IPS DF 4.7 (cell line): ENCODE data around the gene PCNX3.
"Not testable (repeated sequence)": the region's sequence is repeated elsewhere in the genome, so short reads cannot be mapped to it uniquely, and the experiment has no call there.

ENCODE experiments used
- DNase-seq: peaks from one replicate; pipeline ENCODE4 v3.0.0-alpha.2; 2013; ENCODE audit warnings: low spot score; ENCODE audit errors: extremely low read depth

The PCNX3 gene

DNA sequence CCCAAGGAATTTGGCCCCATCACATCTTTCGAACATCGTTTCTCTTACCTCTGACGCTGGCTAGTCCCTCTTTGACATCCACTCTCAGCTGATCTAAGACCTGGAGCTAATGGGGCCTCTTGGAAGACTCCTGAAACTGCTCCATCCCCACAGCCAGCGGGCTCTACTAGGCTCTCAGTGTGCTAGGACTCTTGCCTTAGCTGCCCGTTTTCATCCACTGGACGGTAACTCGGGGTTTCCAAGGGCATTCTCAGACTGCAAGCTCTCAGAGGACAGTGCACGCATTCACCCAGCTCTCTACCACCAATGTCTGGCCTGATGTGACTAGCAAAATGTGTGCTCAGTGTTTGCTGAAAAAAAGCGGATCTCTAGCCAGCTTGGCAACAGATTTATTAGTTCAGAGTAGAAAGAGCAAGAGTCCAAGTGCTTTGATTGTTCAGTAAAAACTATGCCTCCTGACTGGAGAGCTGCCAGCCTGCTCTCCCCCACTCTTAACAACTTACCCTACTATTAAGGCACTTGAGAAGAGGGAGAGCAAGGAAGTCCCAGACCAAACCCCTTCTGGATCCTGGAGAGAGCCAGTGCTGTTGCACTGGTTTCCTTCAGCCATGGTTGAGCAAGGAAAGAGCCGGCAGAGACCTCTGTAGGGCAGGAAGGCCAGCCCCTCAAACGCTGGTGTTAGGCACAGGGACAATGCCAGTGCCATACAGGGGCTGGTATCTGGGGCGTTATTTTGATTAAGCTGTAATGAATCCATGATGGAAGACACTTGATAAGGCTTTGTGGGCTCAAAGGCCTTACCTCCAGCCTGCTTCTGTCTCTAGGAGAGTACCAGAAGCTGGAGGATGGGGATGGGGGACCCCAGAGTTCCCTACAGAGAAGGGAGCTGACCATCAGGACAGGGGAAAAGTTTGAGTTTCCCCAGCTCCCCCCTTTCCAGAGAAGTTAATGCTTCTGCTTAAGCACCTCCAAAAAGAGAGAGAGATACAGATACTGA, 38.0 kb downstream of the PCNX3 start:
- no peak for DNase-seq

- no peak for DNase-seq
Measured at GRCh38 chr11:65654375-65655349, 39.1 kb downstream of the PCNX3 start.

DNA sequence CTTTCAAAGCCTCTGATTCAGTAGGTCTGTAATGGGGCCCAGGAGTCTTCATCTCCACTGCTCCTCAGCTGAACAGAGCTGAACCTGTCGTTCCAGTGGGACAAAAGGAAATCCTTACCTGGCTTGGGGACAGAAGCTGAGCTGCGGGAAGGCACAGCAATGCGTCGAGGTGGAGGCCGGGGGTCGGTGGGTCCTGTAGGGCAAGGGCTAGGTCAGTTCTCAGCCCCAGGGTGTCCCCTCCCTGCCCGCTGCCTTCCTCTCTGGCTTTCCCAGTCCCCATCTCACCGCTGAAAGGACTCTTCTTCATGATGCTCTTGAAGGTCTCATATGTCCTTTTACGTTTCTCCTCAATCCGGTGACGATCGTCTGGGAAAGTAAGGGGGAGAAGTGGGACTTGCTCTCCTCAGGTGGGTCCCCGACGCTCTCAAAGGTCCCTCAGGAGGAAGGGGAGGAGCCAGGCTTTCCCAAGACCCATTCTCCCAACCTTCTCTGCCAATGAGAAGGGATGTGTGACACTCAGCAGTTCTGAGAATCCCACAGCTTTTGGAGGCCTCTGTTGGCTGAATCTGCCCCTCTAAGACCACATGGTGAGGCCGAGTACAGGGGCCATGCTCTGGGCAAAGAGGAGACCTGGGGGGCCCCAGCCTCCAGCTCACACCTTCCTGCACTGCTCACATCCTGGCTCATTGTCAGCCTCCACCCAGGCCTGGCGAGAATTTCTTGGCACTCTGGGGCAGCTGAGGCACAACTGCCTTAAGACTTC, 40.2 kb downstream of the PCNX3 start:
- DNase-seq: no peak

DNA sequence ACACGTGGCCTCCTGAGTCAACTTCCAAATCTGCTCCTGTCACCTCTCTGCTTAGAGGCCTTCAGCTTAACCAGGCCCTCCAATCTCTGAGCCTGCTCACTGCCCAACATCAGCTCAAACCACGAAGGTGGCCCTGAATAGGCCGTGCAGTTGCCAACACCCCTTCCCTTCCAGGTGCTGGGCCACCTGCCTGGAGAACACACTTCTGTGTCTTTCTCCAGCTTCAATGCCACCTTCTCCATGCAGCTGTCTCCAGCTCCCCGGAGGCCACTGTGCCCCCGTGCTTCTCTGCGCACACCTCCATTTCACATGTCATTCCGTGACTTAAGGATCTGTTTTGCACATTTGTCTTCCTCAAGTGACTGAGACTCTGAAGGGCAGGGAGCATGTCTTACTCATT, 41.9 kb downstream of the PCNX3 start:
- DNase-seq: no peak

GRCh38 chr11:65658174-65659021, 42.8 kb downstream of the PCNX3 start:
- no peak for DNase-seq

DNA sequence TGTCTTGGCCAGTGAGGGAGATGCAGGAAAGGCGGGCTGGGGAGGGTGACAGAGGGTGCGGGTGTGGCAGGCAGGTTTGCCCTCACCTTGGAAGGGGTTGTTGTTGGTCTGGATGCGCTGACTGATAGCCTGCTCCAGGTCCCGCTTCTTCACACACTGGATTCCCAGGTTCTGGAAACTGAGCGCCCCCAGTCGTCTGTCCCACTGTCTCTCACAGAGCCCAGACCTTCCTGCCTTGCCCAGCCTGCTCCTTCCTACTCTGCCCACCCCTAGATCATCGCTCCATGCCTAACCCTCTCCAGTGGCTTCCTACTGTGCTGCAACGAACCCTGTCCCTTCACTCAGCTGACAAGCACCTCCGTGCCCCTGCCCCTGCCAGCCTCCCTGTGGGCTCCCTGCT, 44.5 kb downstream of the PCNX3 start:
- no peak for DNase-seq

DNA sequence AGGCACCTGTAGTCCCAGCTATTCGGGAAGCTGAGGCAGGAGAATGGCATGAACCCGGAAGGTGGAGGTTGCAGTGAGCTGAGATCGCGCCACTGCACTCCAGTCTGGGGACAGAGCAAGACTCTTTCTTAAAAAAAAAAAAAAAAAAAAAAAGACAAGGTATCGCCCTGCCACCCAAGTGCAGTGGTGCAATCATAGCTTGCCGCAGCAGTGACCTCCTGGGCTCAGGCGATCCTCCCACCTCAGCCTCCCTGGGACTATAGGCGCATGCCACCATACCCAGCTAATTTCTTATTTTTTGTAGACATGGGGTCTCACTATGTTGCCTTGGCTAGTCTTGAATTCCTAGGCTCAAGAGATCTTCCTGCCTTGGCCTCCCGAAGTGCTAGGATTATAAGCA, 45.3 kb downstream of the PCNX3 start:
- not testable (repeated sequence) for DNase-seq

DNA sequence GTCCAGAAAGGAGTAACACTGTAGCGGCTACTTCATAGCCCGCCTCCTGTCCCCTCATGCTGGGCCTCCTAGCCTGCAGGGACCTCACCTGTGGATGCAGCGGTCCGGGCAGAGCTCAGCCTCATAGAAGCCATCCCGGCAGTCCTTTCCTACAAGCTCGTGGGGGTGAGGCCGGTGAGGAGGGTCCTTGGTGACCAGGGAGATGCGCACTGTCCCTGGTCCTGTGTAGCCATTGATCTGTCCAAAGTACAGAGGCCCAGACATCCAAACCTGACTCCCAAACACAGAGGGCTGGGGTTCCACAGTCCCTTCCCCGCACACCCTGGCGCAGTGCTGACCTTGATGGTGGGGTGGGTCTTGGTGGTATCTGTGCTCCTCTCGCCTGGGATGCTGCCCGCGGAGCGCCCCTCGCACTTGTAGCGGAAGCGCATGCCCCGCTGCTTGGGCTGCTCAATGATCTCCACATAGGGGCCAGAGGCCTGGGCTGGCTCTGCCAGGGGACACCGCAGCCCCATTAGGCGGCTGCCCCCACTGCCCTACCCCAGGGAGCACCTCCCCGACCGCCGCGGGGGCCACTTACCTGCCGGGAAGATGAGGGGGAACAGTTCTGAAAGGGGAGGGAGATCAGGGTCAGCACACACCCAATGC, 46.1 kb downstream of the PCNX3 start:
- no peak for DNase-seq

- DNase-seq: no peak
Measured at GRCh38 chr11:65662247-65662798, 46.7 kb downstream of the PCNX3 start.

DNA sequence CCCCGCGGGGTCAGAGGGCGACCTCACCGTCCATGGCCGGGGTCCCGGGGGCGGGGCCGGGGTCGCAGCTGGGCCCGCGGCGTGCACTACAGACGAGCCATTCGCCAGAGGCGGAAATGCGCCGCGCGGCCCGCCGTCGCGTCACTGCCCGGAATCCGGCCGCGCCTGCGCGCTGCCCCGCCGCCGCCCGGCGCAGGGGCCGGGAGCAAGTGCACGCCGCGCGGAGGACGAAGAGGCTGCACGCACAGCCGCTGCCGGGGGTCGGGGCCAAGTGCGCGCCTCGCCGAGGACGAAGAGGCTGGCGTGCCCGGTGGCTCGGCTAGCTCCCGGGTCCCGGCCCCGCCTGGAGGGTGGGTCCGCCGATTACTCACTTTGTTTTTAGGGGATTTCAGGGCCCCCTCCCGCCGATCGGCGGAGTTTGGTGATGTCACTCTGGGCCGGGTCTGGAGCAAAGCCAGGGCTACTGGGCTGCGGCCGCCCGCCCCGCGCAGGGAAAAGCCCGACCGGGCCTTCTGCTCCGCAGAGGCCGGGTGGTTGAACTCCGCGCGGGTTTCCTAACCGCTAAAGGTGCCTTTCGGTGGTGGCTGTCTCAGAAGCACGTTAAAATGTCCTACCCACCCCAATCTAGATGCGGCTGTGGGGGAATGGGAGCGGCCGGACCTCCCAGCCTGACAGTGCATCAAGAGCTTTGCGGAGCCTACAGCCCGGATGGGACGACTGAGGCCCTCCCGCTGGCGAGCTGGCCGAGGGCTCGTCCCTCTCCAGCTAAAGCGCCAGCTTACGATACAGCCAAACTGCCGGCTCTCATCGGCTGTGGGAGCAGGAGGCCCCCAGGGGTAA, 47.4 kb downstream of the PCNX3 start, which contains the start of gene RELA:
TSS of gene RELA (minus strand) at position 118 of the 840 bp plus-strand sequence. CDS start at position 34, 84 bp downstream.
- DNase-seq: no peak

GRCh38 chr11:65663639-65664200, 48.1 kb downstream of the PCNX3 start:
- no peak for DNase-seq

DNA sequence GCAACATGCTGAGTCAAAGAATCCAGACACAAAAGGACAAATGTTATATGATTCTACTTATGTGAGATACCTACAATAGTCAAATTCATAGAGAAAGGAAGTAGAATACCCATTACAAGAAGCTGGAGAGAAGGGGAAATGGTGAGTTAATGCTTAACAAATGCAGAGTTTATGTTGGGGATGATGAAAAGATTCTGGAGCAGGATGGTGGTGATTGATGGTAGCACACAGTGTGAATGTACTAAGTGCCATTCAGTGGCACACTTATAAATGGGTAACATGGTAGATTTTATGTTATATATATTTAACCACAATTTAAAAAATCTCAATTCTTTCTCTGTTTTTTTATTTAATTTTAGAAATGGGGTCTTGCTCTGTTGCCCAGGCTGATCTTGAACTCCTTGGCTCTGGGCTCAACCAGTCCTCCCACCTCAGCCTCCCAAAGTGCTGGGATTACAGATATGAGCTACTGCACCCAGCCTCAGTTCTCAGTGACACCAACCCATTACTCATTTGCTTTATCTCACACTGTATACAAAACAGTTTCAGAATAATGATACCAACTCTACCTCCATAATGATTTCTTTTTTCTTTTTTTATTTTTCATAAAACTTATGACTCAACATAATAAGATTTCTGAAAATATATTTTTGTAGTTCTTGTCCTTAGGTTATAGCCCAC, 56.7 kb downstream of the PCNX3 start:
- no peak for DNase-seq

- DNase-seq: no peak
Measured at GRCh38 chr11:65672982-65673381, 57.4 kb downstream of the PCNX3 start.

GRCh38 chr11:65680192-65680743, 64.7 kb downstream of the PCNX3 start:
- no peak for DNase-seq

DNA sequence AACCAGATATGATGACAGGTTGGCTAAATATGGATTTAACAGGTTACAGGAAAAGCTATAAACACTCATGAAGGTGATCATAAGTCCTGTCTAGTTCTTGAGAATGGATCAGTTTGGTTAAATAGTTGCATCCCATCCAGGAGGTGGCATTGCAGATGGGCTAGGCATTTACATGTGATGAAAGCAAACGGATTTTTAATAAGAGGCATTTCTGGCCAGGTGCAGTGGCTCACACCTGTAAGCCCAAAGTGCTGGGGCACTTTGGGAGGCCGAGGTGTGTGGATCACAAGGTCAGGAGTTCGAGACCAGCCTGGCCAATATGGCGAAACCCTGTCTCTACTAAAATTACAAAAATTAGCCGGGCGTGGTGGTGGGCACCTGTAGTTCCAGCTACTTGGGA, 67.9 kb downstream of the PCNX3 start:
- not testable (repeated sequence) for DNase-seq

- DNase-seq: no peak
Measured at GRCh38 chr11:65685981-65686380, 70.4 kb downstream of the PCNX3 start.
